ENCODE results near the gene ANKRD24. TPM values are rescaled to one million over a fixed set of nuclear protein-coding genes. Genes with fewer than 3 reads are reported as not detected.

ANKRD24 gene
- total RNA-seq, 1 donor from 2014 or later = 0.89 TPM

GRCh38 chr19:4208385-4209094, 26.1 kb downstream of the ANKRD24 start:
- Mint-ChIP-seq H3K27me3 (ENCODE audit: unreplicated experiment) (peaks cover 10% of the 10 kb centered on the region), H3K4me3 (ENCODE audit: unreplicated experiment) (no peak overlapping the region), H3K36me3 (ENCODE audit: unreplicated experiment) (no peaks in the 10 kb centered on the region), H3K27ac (ENCODE audit: unreplicated experiment) (no peak overlapping the region), H3K9me3 (ENCODE audit: unreplicated experiment) (no peaks in the 10 kb centered on the region), H3K4me1 (ENCODE audit: unreplicated experiment) (peaks cover 4% of the 10 kb centered on the region)
- no peak for DNase-seq (ENCODE audit: extremely low spot score, unreplicated experiment)
- TF ChIP-seq, protein P1, sequence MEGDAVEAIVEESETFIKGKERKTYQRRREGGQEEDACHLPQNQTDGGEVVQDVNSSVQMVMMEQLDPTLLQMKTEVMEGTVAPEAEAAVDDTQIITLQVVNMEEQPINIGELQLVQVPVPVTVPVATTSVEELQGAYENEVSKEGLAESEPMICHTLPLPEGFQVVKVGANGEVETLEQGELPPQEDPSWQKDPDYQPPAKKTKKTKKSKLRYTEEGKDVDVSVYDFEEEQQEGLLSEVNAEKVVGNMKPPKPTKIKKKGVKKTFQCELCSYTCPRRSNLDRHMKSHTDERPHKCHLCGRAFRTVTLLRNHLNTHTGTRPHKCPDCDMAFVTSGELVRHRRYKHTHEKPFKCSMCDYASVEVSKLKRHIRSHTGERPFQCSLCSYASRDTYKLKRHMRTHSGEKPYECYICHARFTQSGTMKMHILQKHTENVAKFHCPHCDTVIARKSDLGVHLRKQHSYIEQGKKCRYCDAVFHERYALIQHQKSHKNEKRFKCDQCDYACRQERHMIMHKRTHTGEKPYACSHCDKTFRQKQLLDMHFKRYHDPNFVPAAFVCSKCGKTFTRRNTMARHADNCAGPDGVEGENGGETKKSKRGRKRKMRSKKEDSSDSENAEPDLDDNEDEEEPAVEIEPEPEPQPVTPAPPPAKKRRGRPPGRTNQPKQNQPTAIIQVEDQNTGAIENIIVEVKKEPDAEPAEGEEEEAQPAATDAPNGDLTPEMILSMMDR (IDR thresholded peaks at IDR 0.05) = peak; percentile 46

DNA sequence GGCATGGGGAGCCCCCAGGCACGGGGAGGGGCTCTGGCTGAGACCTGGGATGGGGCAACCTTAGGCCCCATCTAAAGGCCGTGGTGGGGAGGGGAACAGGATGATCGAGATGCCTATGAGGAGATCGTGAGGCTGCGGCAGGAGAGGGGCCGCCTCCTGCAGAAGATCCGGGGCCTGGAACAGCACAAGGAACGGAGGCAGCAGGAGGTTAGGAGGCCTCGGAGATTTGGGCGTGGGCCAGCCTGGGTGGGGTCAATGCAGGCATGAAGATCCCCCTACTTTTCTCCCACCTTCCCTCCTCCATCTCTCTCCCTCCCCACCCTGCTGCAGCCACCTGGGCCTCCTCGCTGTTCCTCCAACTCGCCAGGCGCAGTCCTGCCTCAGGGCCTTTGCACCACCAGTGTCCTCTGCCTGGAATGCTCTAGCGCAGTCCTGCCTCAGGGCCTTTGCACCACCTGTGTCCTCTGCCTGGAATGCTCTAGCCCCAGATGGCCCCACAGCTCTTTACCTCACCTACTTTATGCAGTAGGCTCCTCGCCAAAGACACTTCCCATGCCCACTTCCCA, 27.8 kb downstream of the ANKRD24 start:
- TF ChIP-seq, protein P1 (IDR thresholded peaks at IDR 0.05) = no peak
- Mint-ChIP-seq H3K4me3 (ENCODE audit: unreplicated experiment) (no peak overlapping the region), H3K4me1 (ENCODE audit: unreplicated experiment) (no peaks in the 10 kb centered on the region), H3K36me3 (ENCODE audit: unreplicated experiment) (no peaks in the 10 kb centered on the region), H3K9me3 (ENCODE audit: unreplicated experiment) (no peaks in the 10 kb centered on the region), H3K27me3 (ENCODE audit: unreplicated experiment) (peaks cover 13% of the 10 kb centered on the region), H3K27ac (ENCODE audit: unreplicated experiment) (no peak overlapping the region)
- DNase-seq (ENCODE audit: extremely low spot score, unreplicated experiment) = no peak

GRCh38 chr19:4213116-4213515, 30.6 kb downstream of the ANKRD24 start:
- Mint-ChIP-seq H3K27ac (ENCODE audit: unreplicated experiment) (no peak overlapping the region), H3K4me1 (ENCODE audit: unreplicated experiment) (no peaks in the 10 kb centered on the region), H3K36me3 (ENCODE audit: unreplicated experiment) (no peaks in the 10 kb centered on the region), H3K27me3 (ENCODE audit: unreplicated experiment) (peaks cover 13% of the 10 kb centered on the region), H3K4me3 (ENCODE audit: unreplicated experiment) (no peak overlapping the region), H3K9me3 (ENCODE audit: unreplicated experiment) (no peaks in the 10 kb centered on the region)
- no peak for DNase-seq (ENCODE audit: extremely low spot score, unreplicated experiment)
- TF ChIP-seq, protein P1 (IDR thresholded peaks at IDR 0.05) = no peak

- TF ChIP-seq, protein P1 (IDR thresholded peaks at IDR 0.05) = no peak
- DNase-seq (ENCODE audit: extremely low spot score, unreplicated experiment) = no peak
- Mint-ChIP-seq H3K27me3 (ENCODE audit: unreplicated experiment) (peaks cover 13% of the 10 kb centered on the region), H3K9me3 (ENCODE audit: unreplicated experiment) (no peaks in the 10 kb centered on the region), H3K4me3 (ENCODE audit: unreplicated experiment) (no peak overlapping the region), H3K27ac (ENCODE audit: unreplicated experiment) (no peak overlapping the region), H3K4me1 (ENCODE audit: unreplicated experiment) (peaks cover 3% of the 10 kb centered on the region), H3K36me3 (ENCODE audit: unreplicated experiment) (no peaks in the 10 kb centered on the region)
Measured at GRCh38 chr19:4215807-4216206, 33.3 kb downstream of the ANKRD24 start.

DNA sequence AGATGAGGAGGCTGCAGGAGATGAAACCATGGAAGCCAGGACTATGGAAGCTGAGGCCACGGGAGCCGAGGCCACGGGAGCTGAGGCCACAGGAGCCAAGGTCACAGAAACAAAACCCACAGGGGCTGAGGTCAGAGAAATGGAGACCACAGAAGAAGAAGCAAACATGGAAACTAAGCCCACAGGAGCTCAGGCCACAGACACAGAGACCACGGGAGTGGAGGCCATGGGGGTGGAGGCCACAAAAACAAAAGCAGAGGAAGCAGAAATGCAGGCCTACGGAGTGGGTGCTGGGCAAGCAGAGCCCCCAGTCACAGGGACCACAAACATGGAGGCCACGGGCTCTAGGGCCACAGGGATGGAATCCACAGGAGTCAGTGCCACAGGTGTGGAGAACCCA, 34.4 kb downstream of the ANKRD24 start:
- Mint-ChIP-seq H3K27me3 (ENCODE audit: unreplicated experiment) (peaks cover 13% of the 10 kb centered on the region), H3K4me3 (ENCODE audit: unreplicated experiment) (no peak overlapping the region), H3K4me1 (ENCODE audit: unreplicated experiment) (peaks cover 4% of the 10 kb centered on the region), H3K9me3 (ENCODE audit: unreplicated experiment) (no peaks in the 10 kb centered on the region), H3K27ac (ENCODE audit: unreplicated experiment) (no peak overlapping the region), H3K36me3 (ENCODE audit: unreplicated experiment) (no peaks in the 10 kb centered on the region)
- TF ChIP-seq, protein P1 (IDR thresholded peaks at IDR 0.05) = no peak
- DNase-seq (ENCODE audit: extremely low spot score, unreplicated experiment) = no peak

All from osteocyte (in vitro differentiated cells).